NT2/D1 (cell line): ENCODE results near the gene SCIN.

Experiments
- SUZ12 ChIP-seq: IDR thresholded peaks from 2 replicates; pipeline ENCODE4 v1.6.1; 2011; ENCODE audit not compliant: insufficient read length, insufficient read depth; ENCODE audit errors: extremely low read depth
- YY1 ChIP-seq: IDR thresholded peaks from 2 replicates; pipeline ENCODE4 v1.6.1; 2011; ENCODE audit not compliant: insufficient read length, insufficient read depth
- ZNF274 ChIP-seq: IDR thresholded peaks from 2 replicates; pipeline ENCODE4 v1.6.1; 2011; ENCODE audit warnings: mild to moderate bottlenecking, low read depth, low read length

DNA sequence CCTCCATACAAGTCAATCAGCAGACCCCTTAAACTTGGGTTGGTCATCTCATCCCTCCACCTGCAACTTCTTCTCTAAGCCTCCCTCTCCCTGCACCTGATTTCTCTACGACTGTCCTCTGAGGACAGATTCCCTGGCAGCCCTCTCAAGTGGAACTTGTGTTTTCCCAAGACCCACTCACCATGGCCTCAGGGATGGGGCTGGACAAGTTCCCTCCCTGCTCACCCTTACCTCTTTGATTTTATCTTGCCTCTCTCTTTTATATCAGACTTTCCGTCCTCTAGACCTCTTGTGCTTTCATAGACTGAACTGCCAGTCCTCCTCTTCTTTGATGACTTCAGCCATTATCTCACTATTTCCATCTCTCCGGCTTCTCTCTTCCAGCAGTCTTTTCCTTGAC, 70.7 kb downstream of the SCIN start:
- TF ChIP-seq ZNF274 (no peak), SUZ12 (no peak), YY1 (no peak)
